HUES6 (cell line): ENCODE results near the gene ATP2B3.

Source experiments
- H3K27ac ChIP-seq: 2 replicates; pipeline ENCODE4 v1.7.0; 2013; ENCODE audit warnings: low read depth, mild to moderate bottlenecking, low read length, inconsistent platforms
- H3K27me3 ChIP-seq: 2 replicates; pipeline ENCODE4 v1.6.1; 2013; ENCODE audit warnings: low read length; ENCODE audit not compliant: control insufficient read depth, insufficient read depth
- H3K36me3 ChIP-seq: 2 replicates; pipeline ENCODE4 v1.6.1; 2013; ENCODE audit warnings: low read length; ENCODE audit not compliant: control insufficient read depth, insufficient read depth
- H3K4me1 ChIP-seq: 2 replicates; pipeline ENCODE4 v1.6.1; 2013; ENCODE audit warnings: low read length; ENCODE audit not compliant: control insufficient read depth, insufficient read depth
- H3K4me3 ChIP-seq: 2 replicates; pipeline ENCODE4 v1.5.1; 2013; ENCODE audit warnings: low read depth, low read length
- H3K9ac ChIP-seq: one replicate; pipeline ENCODE4 v1.6.1; 2013; ENCODE audit warnings: mild to moderate bottlenecking, low read length
- H3K9me3 ChIP-seq: 2 replicates; pipeline ENCODE4 v1.6.1; 2013; ENCODE audit warnings: low read depth, low read length; ENCODE audit not compliant: control insufficient read depth, insufficient read depth

ATP2B3 gene

GRCh38 chrX:153490217-153490930 is 27.1 kb upstream of the ATP2B3 start:
- H3K27me3 ChIP-seq = peaks cover 3% of the 10 kb centered on the region; the same call in 1 of the 2 replicates
- no peaks in the 10 kb centered on the region for H3K36me3 ChIP-seq
- H3K9ac ChIP-seq = no peak overlapping the region
- peaks cover 33% of the 10 kb centered on the region; the same call in 1 of the 2 replicates for H3K4me1 ChIP-seq
- no peak overlapping the region for H3K27ac ChIP-seq
- peaks cover 23% of the 10 kb centered on the region; the same call in 1 of the 2 replicates for H3K9me3 ChIP-seq
- H3K4me3 ChIP-seq = no peak overlapping the region

DNA sequence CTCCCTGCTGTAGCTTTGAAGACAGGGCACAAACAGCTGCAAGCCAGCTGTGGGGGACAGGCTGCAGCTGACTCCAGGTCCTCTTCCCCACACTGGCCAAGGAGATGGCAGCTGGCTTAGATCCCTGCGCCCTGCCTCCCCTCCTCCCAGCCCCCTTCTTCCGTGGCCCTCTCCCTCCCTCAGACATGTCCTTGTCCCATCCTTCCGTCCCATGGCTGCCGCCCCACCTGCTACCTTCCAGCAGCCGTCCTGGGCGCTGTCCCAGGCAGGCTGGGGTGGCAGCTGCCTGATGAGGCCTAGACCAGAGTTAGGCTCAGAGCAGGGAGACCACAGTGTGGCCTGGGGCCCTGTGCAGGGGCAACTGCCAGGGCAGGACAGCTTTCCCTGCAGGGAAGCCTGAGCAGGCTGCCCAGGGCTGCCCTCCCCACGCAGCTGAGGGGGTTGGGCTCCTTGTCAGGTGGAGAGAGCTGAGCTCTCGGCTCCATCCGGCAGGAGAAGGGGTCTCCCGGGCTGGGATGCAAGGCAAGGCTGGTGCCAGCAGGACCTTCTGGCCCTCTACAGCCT is 26.0 kb upstream of the ATP2B3 start:
- Histone ChIP-seq H3K9ac (no peak overlapping the region), H3K9me3 (peaks cover 19% of the 10 kb centered on the region; the same call in 1 of the 2 replicates), H3K4me1 (peaks cover 35% of the 10 kb centered on the region; the same call in 1 of the 2 replicates), H3K4me3 (no peak overlapping the region), H3K36me3 (no peaks in the 10 kb centered on the region), H3K27ac (no peak overlapping the region), H3K27me3 (peaks cover 3% of the 10 kb centered on the region; the same call in 1 of the 2 replicates)

GRCh38 chrX:153491918-153492317 is 25.5 kb upstream of the ATP2B3 start:
- peaks cover 35% of the 10 kb centered on the region; the same call in 1 of the 2 replicates for H3K4me1 ChIP-seq
- H3K4me3 ChIP-seq = no peak overlapping the region
- no peak overlapping the region for H3K27ac ChIP-seq
- peaks cover 3% of the 10 kb centered on the region; the same call in 1 of the 2 replicates for H3K27me3 ChIP-seq
- no peaks in the 10 kb centered on the region for H3K36me3 ChIP-seq
- H3K9ac ChIP-seq = no peak overlapping the region
- peaks cover 15% of the 10 kb centered on the region; the same call in 1 of the 2 replicates for H3K9me3 ChIP-seq

GRCh38 chrX:153492543-153492942 is 24.9 kb upstream of the ATP2B3 start:
- Histone ChIP-seq H3K4me3 (no peak overlapping the region), H3K27me3 (peaks cover 3% of the 10 kb centered on the region; the same call in 1 of the 2 replicates), H3K4me1 (peaks cover 35% of the 10 kb centered on the region; the same call in 1 of the 2 replicates), H3K9ac (no peak overlapping the region), H3K36me3 (no peaks in the 10 kb centered on the region), H3K27ac (no peak overlapping the region), H3K9me3 (peaks cover 15% of the 10 kb centered on the region; the same call in 1 of the 2 replicates)

GRCh38 chrX:153493085-153493484 is 24.4 kb upstream of the ATP2B3 start:
- Histone ChIP-seq H3K36me3 (no peaks in the 10 kb centered on the region), H3K27me3 (peaks cover 3% of the 10 kb centered on the region; the same call in 1 of the 2 replicates), H3K27ac (no peak overlapping the region), H3K9ac (no peak overlapping the region), H3K4me1 (peaks cover 32% of the 10 kb centered on the region; the same call in 1 of the 2 replicates), H3K4me3 (no peak overlapping the region), H3K9me3 (peaks cover 10% of the 10 kb centered on the region; the same call in 1 of the 2 replicates)

- no peak overlapping the region for H3K4me3 ChIP-seq
- no peaks in the 10 kb centered on the region for H3K36me3 ChIP-seq
- H3K9me3 ChIP-seq = peaks cover 8% of the 10 kb centered on the region; the same call in 1 of the 2 replicates
- H3K27me3 ChIP-seq = peaks cover 3% of the 10 kb centered on the region; the same call in 1 of the 2 replicates
- H3K4me1 ChIP-seq = peaks cover 31% of the 10 kb centered on the region; the same call in 1 of the 2 replicates
- H3K9ac ChIP-seq = no peak overlapping the region
- no peak overlapping the region for H3K27ac ChIP-seq
These were observed 23.4 kb upstream of the ATP2B3 start for GRCh38 chrX:153494061-153494460.

GRCh38 chrX:153494541-153495361 is 22.7 kb upstream of the ATP2B3 start, which contains the start of gene BGN:
Gene BGN (plus strand): TSS chrX:153494980. CDS start chrX:153504632, 9,652 bp downstream.
- Histone ChIP-seq H3K27me3 (peaks cover 3% of the 10 kb centered on the region; the same call in 1 of the 2 replicates), H3K4me3 (peak within 1 kb of the TSS; percentile 58), H3K9ac (peak within 1 kb of the TSS; percentile 10), H3K4me1 (peaks cover 31% of the 10 kb centered on the region; the same call in 1 of the 2 replicates), H3K36me3 (no peaks in the 10 kb centered on the region), H3K27ac (no peak within 1 kb of the TSS), H3K9me3 (peaks cover 8% of the 10 kb centered on the region; the same call in 1 of the 2 replicates)

- Histone ChIP-seq H3K4me1 (peaks cover 31% of the 10 kb centered on the region; the same call in 1 of the 2 replicates), H3K27ac (no peak overlapping the region), H3K4me3 (peak overlapping the region; percentile 58; the same call in 1 of the 2 replicates), H3K36me3 (no peaks in the 10 kb centered on the region), H3K9ac (peak overlapping the region; percentile 10), H3K27me3 (peaks cover 3% of the 10 kb centered on the region; the same call in 1 of the 2 replicates), H3K9me3 (peaks cover 12% of the 10 kb centered on the region; the same call in 1 of the 2 replicates)
These were observed 22.1 kb upstream of the ATP2B3 start for GRCh38 chrX:153495362-153495751.

DNA sequence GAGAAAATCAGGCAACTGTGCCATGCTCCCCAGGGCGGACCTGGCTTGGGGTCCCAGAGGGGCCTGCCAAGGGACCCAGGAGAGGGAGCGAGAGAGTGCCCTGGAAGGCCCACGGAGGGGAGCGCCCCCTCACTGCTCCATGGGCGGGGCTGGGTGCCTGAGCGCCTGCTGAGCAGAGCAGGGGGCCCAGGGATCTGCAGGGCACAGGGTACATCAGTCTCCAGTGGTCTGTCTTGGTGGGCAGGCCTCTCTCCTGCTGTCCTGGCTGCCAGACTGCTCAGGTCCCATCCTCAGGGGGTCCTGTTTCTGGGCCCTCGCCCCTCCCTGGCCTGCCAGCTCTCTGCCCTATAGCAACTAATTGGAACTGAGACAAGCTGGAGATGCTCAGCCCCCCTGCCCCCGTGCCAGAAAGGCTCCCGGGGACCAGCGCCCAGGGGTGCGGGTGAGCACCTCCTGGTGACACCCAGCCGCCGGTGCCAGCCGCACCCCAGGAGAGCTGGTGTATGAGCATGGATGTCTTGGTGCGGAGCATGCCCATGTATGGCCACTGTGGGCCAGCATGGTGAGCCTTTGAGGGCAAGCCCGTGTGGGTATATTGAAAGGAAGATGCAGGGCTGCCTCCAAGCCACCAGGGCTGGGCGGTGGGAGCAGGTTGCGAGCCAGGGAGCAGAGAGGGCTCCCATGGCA is 21.4 kb upstream of the ATP2B3 start:
- H3K36me3 ChIP-seq = no peaks in the 10 kb centered on the region
- H3K27ac ChIP-seq = no peak overlapping the region
- peaks cover 26% of the 10 kb centered on the region; the same call in 1 of the 2 replicates for H3K4me1 ChIP-seq
- H3K27me3 ChIP-seq = peaks cover 3% of the 10 kb centered on the region; the same call in 1 of the 2 replicates
- peak overlapping the region; percentile 58; the same call in 1 of the 2 replicates for H3K4me3 ChIP-seq
- peaks cover 16% of the 10 kb centered on the region; the same call in 1 of the 2 replicates for H3K9me3 ChIP-seq
- no peak overlapping the region for H3K9ac ChIP-seq

DNA sequence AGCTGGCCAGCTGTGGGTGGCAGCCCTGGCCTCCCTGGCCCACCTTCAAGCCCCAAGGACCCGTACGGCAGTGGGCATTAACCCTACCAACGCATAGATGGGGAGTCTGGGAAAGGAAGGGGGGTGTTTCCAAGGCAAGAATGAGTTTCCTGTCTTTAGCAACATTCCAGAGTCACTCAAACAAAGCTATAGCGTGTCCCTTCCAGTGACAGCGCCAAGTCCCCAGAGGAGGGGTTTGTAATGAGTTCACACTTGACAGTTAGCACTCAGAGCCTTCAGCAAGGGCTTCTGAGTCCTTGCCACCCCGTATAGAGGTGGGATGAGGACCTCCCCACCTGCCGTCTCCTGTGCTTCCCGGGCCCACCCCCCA is 20.9 kb upstream of the ATP2B3 start:
- Histone ChIP-seq H3K36me3 (no peaks in the 10 kb centered on the region), H3K27ac (no peak overlapping the region), H3K4me1 (peaks cover 21% of the 10 kb centered on the region; the same call in 1 of the 2 replicates), H3K9me3 (peaks cover 21% of the 10 kb centered on the region; the same call in 1 of the 2 replicates), H3K4me3 (no peak overlapping the region), H3K27me3 (peaks cover 3% of the 10 kb centered on the region; the same call in 1 of the 2 replicates), H3K9ac (no peak overlapping the region)
